Stimulated activated CD8-positive, alpha-beta memory T cell treated with anti-CD3 and anti-CD28 coated beads, Interleukin-15, amount 100 ng/mL, for 1 hour (primary cell): ENCODE measurements around the gene MPV17L2.
"Not testable (repeated sequence)": the region's sequence is repeated elsewhere in the genome, so short reads cannot be mapped to it uniquely, and the experiment has no call there.

Source experiments
- DNase-seq: peaks from one replicate; pipeline ENCODE4 v3.0.0-alpha.2; 2020; ENCODE audit warnings: low read depth

The MPV17L2 gene

DNA sequence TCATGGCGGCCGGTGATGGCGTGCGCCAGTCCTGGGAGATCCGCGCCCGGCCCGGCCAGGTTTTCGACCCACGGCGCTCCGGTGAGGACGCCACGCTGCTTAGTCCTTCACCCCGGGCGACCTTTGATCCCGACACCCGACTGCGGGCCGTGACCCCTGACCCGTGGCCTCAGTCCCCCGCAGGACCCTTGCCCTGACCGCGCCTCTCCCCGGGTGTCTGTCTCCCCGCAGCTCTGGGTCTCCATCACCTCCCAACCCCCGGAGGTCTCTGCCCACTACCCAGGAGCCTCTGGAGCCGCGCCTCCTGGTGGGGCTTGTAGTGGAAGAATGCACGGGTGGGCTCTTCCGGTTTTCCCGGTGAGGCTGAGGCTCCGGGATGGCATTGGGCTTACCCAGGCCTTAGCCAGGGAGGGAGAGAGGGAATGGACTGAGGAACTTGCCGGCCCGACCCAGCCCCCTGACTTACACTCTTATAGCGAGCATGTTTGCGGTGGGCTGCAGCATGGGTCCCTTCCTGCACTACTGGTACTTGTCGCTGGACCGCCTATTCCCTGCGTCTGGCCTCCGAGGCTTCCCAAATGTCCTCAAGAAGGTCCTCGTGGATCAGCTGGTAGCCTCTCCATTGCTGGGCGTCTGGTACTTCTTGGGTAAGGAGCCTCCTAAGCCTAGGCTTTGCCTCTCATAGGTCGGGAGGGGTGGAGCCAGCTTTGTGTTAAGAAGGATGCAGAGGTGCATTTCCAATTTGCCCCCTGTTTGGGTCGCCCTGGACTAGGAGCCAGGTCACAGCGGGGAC lies 566 bp downstream of the MPV17L2 start:
- DNase-seq, result no peak

DNA sequence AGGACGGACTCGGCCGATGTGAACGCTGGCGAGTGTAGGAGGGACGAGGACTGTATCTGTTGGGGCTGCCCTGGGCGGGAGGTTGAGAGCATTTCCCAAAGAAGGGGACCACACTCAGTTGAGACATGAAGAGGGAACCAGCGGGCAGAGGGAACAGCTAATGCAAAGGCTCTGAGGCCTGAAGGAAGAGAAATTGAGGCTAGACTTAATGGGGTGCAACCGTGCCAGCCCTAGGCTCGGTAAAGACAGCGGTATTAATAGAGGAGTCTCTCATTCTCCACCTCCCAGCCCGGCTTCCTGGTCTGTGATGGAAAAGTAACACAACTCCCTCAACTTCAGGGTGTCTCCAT lies 1.1 kb downstream of the MPV17L2 start:
- DNase-seq, result no peak

DNA sequence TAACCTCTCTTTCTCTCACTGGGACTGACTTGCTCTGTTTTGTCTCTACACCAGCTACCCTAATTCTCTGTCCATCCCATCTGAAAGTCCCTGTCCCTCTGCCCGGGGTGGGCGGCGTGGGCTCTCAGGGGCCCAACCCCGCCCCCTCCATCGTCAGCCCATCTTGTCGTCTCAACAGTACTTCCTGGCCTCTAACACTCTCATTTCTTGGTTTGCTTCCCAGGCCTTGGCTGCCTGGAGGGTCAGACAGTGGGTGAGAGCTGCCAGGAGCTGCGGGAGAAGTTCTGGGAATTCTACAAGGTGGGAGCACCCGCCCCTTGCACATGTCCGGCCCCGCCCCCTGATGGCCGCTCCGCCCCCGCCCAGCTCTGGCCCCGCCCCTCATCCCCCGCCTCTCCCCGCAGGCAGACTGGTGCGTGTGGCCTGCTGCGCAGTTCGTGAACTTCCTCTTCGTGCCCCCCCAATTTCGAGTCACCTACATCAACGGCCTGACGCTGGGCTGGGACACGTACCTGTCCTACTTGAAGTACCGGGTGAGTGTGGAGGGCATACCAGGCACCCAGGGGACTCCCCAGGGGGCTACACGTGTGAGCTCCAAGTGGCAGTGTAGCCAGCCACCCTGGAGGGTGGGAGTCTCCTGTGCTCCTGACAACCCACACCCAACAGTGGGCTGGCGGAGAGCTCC lies 1.7 kb downstream of the MPV17L2 start:
- no peak for DNase-seq

- no peak for DNase-seq
Observed at GRCh38 chr19:18196511-18196845, 3.5 kb downstream of the MPV17L2 start.

- DNase-seq, result no peak
Observed at GRCh38 chr19:18197306-18197705, 4.3 kb downstream of the MPV17L2 start.

DNA sequence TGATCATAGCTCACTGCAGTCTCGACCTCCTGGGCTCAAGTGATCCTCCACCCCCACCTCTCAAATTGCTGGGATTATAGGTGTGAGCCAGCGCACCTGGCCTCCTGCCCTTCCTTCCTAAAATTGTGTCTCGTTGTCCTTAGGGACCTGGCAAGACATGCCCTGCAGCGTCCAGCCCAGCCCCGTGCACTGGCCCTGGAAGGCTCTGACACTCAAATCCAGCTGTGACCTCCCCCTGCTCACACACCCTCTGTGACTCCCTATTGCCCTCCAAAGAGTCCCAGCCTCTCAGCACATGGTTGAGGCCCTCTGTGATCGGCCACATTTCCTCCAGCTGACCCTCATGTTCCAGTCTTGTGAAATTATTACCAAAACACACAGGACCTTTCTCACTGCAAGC lies 4.9 kb downstream of the MPV17L2 start:
- no peak for DNase-seq

DNA sequence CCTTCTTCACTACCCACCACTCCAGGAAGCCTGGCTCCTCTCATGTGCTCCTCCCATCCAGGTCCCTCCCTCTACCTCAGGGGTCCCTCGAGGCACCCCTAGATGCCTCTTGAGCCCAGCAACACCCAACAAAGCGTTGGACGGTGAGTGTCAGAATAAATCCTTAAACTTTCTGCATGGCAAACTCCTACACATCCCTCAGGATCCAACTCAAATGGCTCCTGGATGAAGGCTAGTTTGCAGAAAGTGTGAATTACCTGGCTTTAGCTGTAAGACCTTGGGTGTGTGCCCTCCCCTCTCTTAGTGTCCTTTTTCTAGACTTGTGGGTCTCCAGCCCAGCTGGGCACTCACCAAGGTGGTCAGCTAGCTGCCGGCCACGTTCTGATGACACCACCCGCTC lies 5.4 kb downstream of the MPV17L2 start:
- no peak for DNase-seq

DNA sequence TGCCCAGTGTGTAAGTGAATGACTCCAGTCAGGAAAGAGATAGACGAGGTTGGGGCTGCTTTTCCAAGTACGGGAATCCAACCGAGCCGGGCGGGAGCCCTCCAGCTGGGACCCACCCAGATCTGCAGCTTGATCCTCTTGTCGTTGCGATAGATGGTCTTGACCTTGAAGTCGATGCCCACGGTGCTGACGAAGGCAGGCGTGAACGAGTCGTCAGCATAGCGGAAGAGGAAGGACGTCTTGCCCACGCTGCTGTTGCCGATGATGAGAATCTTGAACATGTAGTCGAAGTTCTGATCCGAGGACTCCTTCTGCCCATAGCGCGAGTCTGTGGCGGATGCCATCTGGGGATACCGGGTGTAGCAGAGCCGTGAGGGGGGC lies 9.4 kb downstream of the MPV17L2 start:
- no peak for DNase-seq

GRCh38 chr19:18202778-18203407 lies 9.9 kb downstream of the MPV17L2 start:
- DNase-seq, result no peak

DNA sequence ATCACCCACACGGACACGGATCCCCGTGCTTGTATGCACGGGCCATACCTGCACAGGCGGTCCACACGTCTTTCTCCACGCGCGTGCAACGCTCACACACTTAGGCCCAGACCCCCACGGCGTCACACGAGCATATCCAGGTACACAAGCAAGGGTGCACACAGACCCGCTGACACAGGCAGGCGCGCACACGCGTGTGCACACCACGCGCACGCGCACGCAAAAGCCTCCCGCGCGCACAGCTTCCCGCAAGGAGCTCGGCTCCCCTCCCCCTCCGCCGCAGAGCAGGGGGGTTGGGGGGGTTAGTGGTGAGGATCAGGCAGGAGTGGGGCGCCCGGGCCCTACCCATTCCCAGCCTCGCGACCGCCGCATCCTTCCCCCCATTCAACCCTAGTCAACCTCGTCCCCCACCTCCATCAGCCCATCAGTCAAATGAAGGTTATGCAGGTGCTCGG lies 10.4 kb downstream of the MPV17L2 start:
- no peak for DNase-seq

DNA sequence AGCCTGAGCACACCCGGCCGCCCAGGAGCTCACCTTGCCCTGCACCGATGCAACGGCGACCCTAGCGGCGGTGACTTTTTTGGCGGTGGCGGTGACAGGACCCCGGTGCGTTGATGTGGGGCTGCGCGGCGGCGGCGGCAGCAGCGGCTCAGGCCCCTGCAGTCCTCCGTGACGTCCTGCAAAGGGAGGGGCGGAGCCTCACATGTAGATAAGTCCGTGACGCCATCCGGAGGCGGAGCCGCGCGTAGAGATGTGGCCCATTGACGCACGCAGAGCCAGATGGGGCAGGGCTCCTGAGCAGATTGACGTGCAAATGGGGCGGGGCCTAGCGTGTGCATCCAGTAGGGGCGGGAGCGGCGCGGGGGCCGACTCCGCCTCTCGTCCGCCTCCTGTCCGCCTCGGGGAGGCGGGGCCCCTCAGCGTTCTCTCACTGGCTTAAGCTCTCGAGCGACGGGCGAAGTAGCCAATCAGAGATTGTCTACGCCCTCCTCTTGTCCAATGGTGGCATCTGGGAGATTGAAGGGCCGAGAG lies 10.9 kb downstream of the MPV17L2 start, which contains the start of gene RAB3A:
RAB3A (minus strand) TSS at position 180 of the 531 bp plus-strand sequence. CDS start 1,302 bp downstream, outside the sequence.
- DNase-seq, result peak; percentile 99

DNA sequence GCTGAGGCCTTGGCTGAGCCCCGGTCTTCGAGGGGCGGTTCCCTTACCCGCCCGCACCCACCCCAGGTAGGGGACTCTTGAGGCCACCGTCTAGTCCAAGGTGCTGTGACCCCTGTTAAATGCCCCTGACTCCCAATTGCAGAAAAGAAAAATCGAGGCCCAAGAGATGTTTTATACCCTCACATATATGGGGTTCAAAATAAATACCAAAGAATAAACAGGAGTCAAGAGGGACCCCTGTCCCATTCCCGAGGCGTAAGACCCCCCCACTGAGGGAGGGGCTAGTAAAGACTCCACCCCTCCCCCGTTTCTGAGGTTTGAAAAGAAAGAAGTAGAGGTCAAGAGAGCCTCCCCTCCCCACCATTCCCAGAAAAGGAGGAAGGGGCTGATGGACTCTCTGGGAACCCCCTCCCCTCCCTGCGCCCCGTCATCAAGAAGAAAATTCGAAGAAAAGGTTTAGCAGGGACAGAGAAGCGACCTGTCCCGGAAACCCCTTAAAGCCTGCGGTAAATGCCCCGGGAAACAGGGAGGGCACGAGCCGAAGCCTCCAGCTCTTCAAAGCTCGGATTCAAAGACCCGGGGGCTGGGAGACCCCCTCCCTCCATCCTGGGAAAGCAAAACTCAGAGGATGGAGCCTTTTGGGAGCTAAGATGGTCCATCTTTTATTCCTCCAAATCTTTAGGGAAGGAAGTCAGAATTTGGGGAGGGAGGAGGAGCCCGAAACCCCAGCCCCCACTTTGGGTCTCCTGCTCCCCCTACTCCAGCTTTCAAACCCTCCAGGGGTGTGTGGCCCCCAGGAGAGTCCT lies 11.6 kb downstream of the MPV17L2 start:
- no peak for DNase-seq

- peak; percentile 31 for DNase-seq
Observed at GRCh38 chr19:18205200-18205892, 12.3 kb downstream of the MPV17L2 start.

GRCh38 chr19:18206018-18206417 lies 13.0 kb downstream of the MPV17L2 start:
- DNase-seq, result no peak

DNA sequence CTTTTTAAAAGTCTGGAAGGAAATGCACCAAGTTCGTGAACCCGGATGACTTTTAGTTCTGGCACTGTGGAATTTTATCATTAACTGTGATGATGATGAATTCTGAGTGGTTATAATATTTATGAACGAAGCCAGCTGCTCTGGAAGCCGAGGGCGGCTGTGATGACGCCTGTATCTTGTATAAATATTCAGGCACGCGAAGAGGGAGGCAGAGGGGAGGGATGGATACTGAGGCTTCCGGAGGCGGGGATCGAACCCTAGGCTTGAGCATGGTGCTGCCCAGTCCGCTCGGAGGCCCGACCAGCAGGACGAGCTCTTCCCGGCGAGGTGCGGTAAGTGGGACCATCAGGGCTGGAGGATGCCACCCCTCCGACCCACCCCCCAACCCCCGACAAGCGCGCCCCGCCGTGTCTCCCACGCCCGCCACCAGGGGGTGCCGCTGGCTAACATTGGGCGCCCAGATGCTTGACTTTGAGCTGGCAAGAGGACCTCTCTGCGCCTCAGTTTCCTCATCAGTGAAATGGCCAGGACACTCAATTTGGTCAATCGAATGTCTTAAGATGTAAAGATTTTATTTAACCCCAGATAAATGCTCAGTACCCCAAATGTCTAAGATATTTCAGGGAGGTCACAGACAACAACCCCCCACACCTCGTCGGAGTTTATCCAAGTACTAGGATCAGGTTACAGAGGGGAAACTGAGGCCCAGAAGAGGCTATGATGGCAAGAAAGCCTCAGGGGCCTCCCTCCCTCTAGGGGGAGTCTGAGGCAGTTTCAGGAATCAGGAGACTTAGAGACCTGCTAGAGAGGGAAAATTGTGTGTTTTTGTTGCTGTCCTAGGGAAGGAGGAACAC lies 15.3 kb downstream of the MPV17L2 start:
- DNase-seq, result no peak

- not testable (repeated sequence) for DNase-seq
Observed at GRCh38 chr19:18209912-18210311, 16.9 kb downstream of the MPV17L2 start.

GRCh38 chr19:18211683-18212082 lies 18.7 kb downstream of the MPV17L2 start:
- DNase-seq, result no peak

GRCh38 chr19:18214779-18215433 lies 21.9 kb downstream of the MPV17L2 start:
- no peak for DNase-seq

DNA sequence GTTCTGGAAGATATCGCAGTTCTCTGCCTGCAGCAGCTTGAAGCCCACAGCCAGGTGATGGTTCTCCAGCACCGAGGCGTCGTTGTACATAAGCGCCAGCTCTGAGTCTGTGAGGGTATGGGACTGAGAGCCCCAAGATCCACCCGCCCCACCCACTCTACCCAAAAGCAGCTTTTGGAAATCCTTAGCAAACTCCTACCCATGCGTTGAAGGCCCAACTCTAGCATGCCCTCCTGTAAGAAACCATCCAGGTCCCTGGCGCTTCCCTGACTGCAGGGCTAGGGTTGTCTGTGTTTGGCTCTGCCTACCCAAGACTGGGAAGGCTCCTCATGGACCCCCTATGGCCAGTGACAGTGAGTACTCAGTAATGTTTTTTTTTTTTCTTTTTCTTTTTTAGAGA lies 23.8 kb downstream of the MPV17L2 start:
- no peak for DNase-seq

GRCh38 chr19:18218159-18218558 lies 25.1 kb downstream of the MPV17L2 start:
- DNase-seq, result no peak
